ENCODE data around the gene DGKZ.

- TF ChIP-seq CTCF (IDR thresholded peaks at IDR 0.05 in 8 of 11, conservative IDR thresholded peaks at IDR 0.05 in 3 of 11) (peak; percentile 18 to 87 (median 70)), POLR2AphosphoS5 (IDR thresholded peaks at IDR 0.05) (peak in 2 of 3 donors; percentile 52 to 71)
These were observed 42.4 kb downstream of the DGKZ start for GRCh38 chr11:46389450-46390330.
